Gastroesophageal sphincter (tissue), 3 donors: Measurements from ENCODE around the gene ANKS1B.

Source experiments
- CTCF ChIP-seq, 4 experiments: fragments of 200-600 bp in 2 of 4; fragments of 450-650 bp in 2 of 4; sonication (generic) in 1 of 4; IDR thresholded peaks; one replicate each; pipeline ENCODE4 v1.5.1; 2017 to 2019; ENCODE audit warnings: antibody characterized with exemption in 4 of 4, mild to moderate bottlenecking in 2 of 4, moderate library complexity in 2 of 4
- POLR2A ChIP-seq, 2 donors: fragments of 450-650 bp; IDR thresholded peaks; one replicate each; pipeline ENCODE4 v1.6.1; 2017; ENCODE audit warnings: antibody characterized with exemption in 2 of 2, mild to moderate bottlenecking in 2 of 2, moderate library complexity in 1 of 2

GRCh38 chr12:99277591-99278379 lies 707.0 kb downstream of the ANKS1B start:
- no peak for TF ChIP-seq POLR2A (IDR thresholded peaks at IDR 0.05)
- no peak for TF ChIP-seq CTCF (IDR thresholded peaks at IDR 0.05)
